ENCODE results near the gene OPN1SW. TPM values are rescaled to one million over a fixed set of nuclear protein-coding genes. Genes with fewer than 3 reads are reported as not detected.
A peak's percentile ranks its signal among the peaks of the same experiment; 100 is the strongest.

Gene OPN1SW
- total RNA-seq, result not detected
- not detected for total RNA-seq (2013)

GRCh38 chr7:128775744-128776474 is at the start of gene OPN1SW:
OPN1SW (minus strand) TSS chr7:128775794; CDS start chr7:128775781, 13 bp downstream.
- H3K4me1 Mint-ChIP-seq, result no peaks in the 10 kb centered on the region
- H3K4me3 Mint-ChIP-seq, result no peak within 1 kb of the TSS
- Histone ChIP-seq H3K36me3 (ENCODE audit: control insufficient read depth, insufficient read depth, low read length) (peaks cover 14% of the 10 kb centered on the region), H3K27ac (ENCODE audit: low read length) (no peak within 1 kb of the TSS), H3K4me1 (ENCODE audit: control insufficient read depth, insufficient read depth, low read length) (no peaks in the 10 kb centered on the region), H3K4me3 (ENCODE audit: low read length) (no peak within 1 kb of the TSS), H3K27me3 (ENCODE audit: control insufficient read depth, insufficient read depth, low read length) (no peaks in the 10 kb centered on the region), H3K9me3 (ENCODE audit: control insufficient read depth, insufficient read depth, low read length) (no peaks in the 10 kb centered on the region)
- WGBS (ENCODE audit: insufficient coverage), result 98% methylated on average over 4 of the region's 4 CpGs
- H3K27ac Mint-ChIP-seq, result no peak within 1 kb of the TSS
- H3K9me3 Mint-ChIP-seq, result peaks cover 4 to 7% of the 10 kb centered on the region in 2 donors
- H3K27me3 Mint-ChIP-seq (ENCODE audit: low read depth in 2 of 2), result peaks cover 0 to 13% of the 10 kb centered on the region in 2 donors
- peaks cover 22% of the 10 kb centered on the region for H3K36me3 Mint-ChIP-seq
- TF ChIP-seq CTCF (IDR thresholded peaks at IDR 0.05), result no peak
- intact Hi-C loops (cut with micrococcal nuclease), result no loop called here
- no peak for DNase-seq
- ATAC-seq, result no peak

- H3K36me3 ChIP-seq (ENCODE audit: control insufficient read depth, insufficient read depth, low read length), result no peaks in the 10 kb centered on the region
- ATAC-seq (peak in 1 of 3 donors; percentile 22), DNase-seq (no peak)
- H3K27ac Mint-ChIP-seq, result no peak overlapping the region
- H3K4me1 ChIP-seq (ENCODE audit: control insufficient read depth, insufficient read depth, low read length), result no peaks in the 10 kb centered on the region
- no peaks in the 10 kb centered on the region for H3K36me3 Mint-ChIP-seq
- H3K4me3 ChIP-seq (ENCODE audit: low read length), result no peak overlapping the region
- no peak overlapping the region for H3K27ac ChIP-seq (ENCODE audit: low read length)
- no peaks in the 10 kb centered on the region for H3K9me3 Mint-ChIP-seq
- intact Hi-C loops (cut with micrococcal nuclease), result no loop called here
- no peaks in the 10 kb centered on the region for H3K27me3 ChIP-seq (ENCODE audit: control insufficient read depth, insufficient read depth, low read length)
- no peak for TF ChIP-seq CTCF (IDR thresholded peaks at IDR 0.05)
- H3K27me3 Mint-ChIP-seq (ENCODE audit: low read depth in 2 of 2), result peaks cover 0 to 6% of the 10 kb centered on the region in 2 donors
- no peaks in the 10 kb centered on the region for H3K9me3 ChIP-seq (ENCODE audit: control insufficient read depth, insufficient read depth, low read length)
- 100% methylated on average over 4 of the region's 4 CpGs for WGBS (ENCODE audit: insufficient coverage)
- H3K4me1 Mint-ChIP-seq, result no peaks in the 10 kb centered on the region
- H3K4me3 Mint-ChIP-seq, result no peak overlapping the region
These were observed 46.1 kb upstream of the OPN1SW start for GRCh38 chr7:128821724-128822123.

- 95% methylated on average over 3 of the region's 3 CpGs for WGBS (ENCODE audit: insufficient coverage)
These were observed 43.1 kb upstream of the OPN1SW start for GRCh38 chr7:128818694-128819093.

More at GRCh38 chr7:128818694-128819093, 43.1 kb upstream of the OPN1SW start:
- no peaks in the 10 kb centered on the region for H3K9me3 Mint-ChIP-seq
- H3K4me3 Mint-ChIP-seq, result no peak overlapping the region
- TF ChIP-seq CTCF (IDR thresholded peaks at IDR 0.05), result no peak
- no peaks in the 10 kb centered on the region for H3K4me1 Mint-ChIP-seq
- H3K9me3 ChIP-seq (ENCODE audit: control insufficient read depth, insufficient read depth, low read length), result no peaks in the 10 kb centered on the region
- no peaks in the 10 kb centered on the region for H3K27me3 ChIP-seq (ENCODE audit: control insufficient read depth, insufficient read depth, low read length)
- H3K36me3 Mint-ChIP-seq, result no peaks in the 10 kb centered on the region
- intact Hi-C loops (cut with micrococcal nuclease), result no loop called here
- H3K4me1 ChIP-seq (ENCODE audit: control insufficient read depth, insufficient read depth, low read length), result no peaks in the 10 kb centered on the region
- peaks cover 0 to 3% of the 10 kb centered on the region in 2 donors for H3K27me3 Mint-ChIP-seq (ENCODE audit: low read depth in 2 of 2)
- H3K4me3 ChIP-seq (ENCODE audit: low read length), result no peak overlapping the region
- H3K27ac Mint-ChIP-seq, result no peak overlapping the region
- H3K36me3 ChIP-seq (ENCODE audit: control insufficient read depth, insufficient read depth, low read length), result no peaks in the 10 kb centered on the region
- no peak for ATAC-seq
- DNase-seq, result no peak
- no peak overlapping the region for H3K27ac ChIP-seq (ENCODE audit: low read length)

Measured in natural killer cell (primary cell).